Activated naive CD4-positive, alpha-beta T cell treated with anti-CD3 and anti-CD28 coated beads, Interleukin-2, amount 50 U/mL, for 24 hours (primary cell): ENCODE data around the gene HEPN1.
A peak's percentile ranks its signal among the peaks of the same experiment; 100 is the strongest.

Source experiments
- H3K27ac Mint-ChIP-seq: one replicate; pipeline ENCODE4 v1.8.0; 2021; ENCODE audit warnings: mild to moderate bottlenecking, mixed read lengths
- H3K27me3 Mint-ChIP-seq: one replicate; pipeline ENCODE4 v1.8.0; 2021; ENCODE audit warnings: mixed read lengths
- H3K36me3 Mint-ChIP-seq: one replicate; pipeline ENCODE4 v1.8.0; 2021; ENCODE audit warnings: mixed read lengths
- H3K4me1 Mint-ChIP-seq: one replicate; pipeline ENCODE4 v1.8.0; 2021; ENCODE audit warnings: mixed read lengths
- H3K4me3 Mint-ChIP-seq: one replicate; pipeline ENCODE4 v1.8.0; 2021; ENCODE audit warnings: mild to moderate bottlenecking, mixed read lengths
- H3K9me3 Mint-ChIP-seq: one replicate; pipeline ENCODE4 v1.8.0; 2021; ENCODE audit warnings: mixed read lengths

Gene HEPN1

GRCh38 chr11:124918950-124919349 lies at the start of gene HEPN1:
TSS of gene HEPN1 (plus strand) at chr11:124919250.
- Mint-ChIP-seq H3K4me1 (peaks cover 21% of the 10 kb centered on the region), H3K36me3 (no peaks in the 10 kb centered on the region), H3K4me3 (peak within 1 kb of the TSS; percentile 41), H3K27ac (no peak within 1 kb of the TSS), H3K27me3 (no peaks in the 10 kb centered on the region), H3K9me3 (no peaks in the 10 kb centered on the region)

DNA sequence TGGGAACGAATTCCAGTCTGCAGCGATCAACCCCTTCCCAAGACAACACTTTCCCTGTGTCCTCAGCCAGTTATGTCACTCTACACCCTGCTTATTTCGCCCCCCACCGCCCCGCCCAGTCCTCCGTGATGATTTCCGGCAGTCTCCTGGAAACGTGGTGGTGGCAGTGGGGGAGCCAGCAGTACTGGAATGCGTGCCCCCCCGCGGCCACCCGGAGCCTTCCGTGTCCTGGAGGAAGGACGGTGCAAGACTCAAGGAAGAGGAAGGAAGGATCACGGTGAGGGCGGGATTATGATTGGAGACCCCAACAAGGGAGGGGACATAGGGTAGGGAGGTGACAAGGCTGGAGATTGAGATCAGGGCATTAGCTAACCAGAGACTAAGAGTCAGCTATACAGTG lies 49.7 kb upstream of the HEPN1 start:
- Mint-ChIP-seq H3K36me3 (peaks cover 1% of the 10 kb centered on the region), H3K4me1 (peaks cover 32% of the 10 kb centered on the region), H3K27me3 (peaks cover 58% of the 10 kb centered on the region), H3K9me3 (no peaks in the 10 kb centered on the region), H3K4me3 (peak overlapping the region; percentile 62), H3K27ac (no peak overlapping the region)

DNA sequence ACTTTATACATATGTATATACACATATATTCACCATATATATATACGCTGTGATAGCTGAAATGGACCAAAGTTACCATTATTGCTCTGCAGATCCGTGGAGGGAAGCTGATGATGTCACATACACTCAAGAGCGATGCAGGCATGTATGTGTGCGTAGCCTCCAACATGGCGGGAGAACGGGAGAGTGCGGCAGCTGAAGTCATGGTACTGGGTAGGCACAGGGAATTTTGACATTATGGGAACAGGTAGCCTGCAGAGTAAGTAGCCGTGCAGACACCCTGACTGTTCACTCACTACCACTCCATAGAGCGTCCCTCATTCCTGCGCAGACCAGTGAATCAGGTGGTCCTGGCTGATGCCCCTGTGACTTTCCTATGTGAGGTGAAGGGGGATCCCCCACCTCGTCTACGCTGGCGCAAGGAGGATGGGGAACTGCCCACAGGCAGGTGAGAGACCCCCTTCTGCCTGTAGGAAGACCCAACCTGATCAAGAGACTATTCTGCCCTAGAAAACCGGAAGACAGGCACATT lies 49.1 kb upstream of the HEPN1 start:
- no peak overlapping the region for H3K27ac Mint-ChIP-seq
- H3K9me3 Mint-ChIP-seq, result no peaks in the 10 kb centered on the region
- no peak overlapping the region for H3K4me3 Mint-ChIP-seq
- peaks cover 53% of the 10 kb centered on the region for H3K27me3 Mint-ChIP-seq
- peaks cover 1% of the 10 kb centered on the region for H3K36me3 Mint-ChIP-seq
- H3K4me1 Mint-ChIP-seq, result peaks cover 32% of the 10 kb centered on the region

- Mint-ChIP-seq H3K4me3 (no peak overlapping the region), H3K36me3 (peaks cover 1% of the 10 kb centered on the region), H3K4me1 (peaks cover 33% of the 10 kb centered on the region), H3K27ac (no peak overlapping the region), H3K9me3 (no peaks in the 10 kb centered on the region), H3K27me3 (peaks cover 53% of the 10 kb centered on the region)
Observed at GRCh38 chr11:124870430-124870829, 48.6 kb upstream of the HEPN1 start.

GRCh38 chr11:124872280-124872679 lies 46.8 kb upstream of the HEPN1 start:
- peaks cover 26% of the 10 kb centered on the region for H3K4me1 Mint-ChIP-seq
- H3K9me3 Mint-ChIP-seq, result no peaks in the 10 kb centered on the region
- no peak overlapping the region for H3K27ac Mint-ChIP-seq
- H3K4me3 Mint-ChIP-seq, result no peak overlapping the region
- peaks cover 42% of the 10 kb centered on the region for H3K27me3 Mint-ChIP-seq
- H3K36me3 Mint-ChIP-seq, result peaks cover under 1% of the 10 kb centered on the region

- H3K4me1 Mint-ChIP-seq, result peaks cover 28% of the 10 kb centered on the region
- no peaks in the 10 kb centered on the region for H3K36me3 Mint-ChIP-seq
- peaks cover 39% of the 10 kb centered on the region for H3K27me3 Mint-ChIP-seq
- H3K9me3 Mint-ChIP-seq, result no peaks in the 10 kb centered on the region
- H3K4me3 Mint-ChIP-seq, result no peak overlapping the region
- no peak overlapping the region for H3K27ac Mint-ChIP-seq
Observed at GRCh38 chr11:124872741-124873140, 46.3 kb upstream of the HEPN1 start.

- Mint-ChIP-seq H3K27me3 (peaks cover 32% of the 10 kb centered on the region), H3K4me3 (no peak overlapping the region), H3K36me3 (no peaks in the 10 kb centered on the region), H3K4me1 (peaks cover 26% of the 10 kb centered on the region), H3K27ac (no peak overlapping the region), H3K9me3 (no peaks in the 10 kb centered on the region)
Observed at GRCh38 chr11:124873951-124874350, 45.1 kb upstream of the HEPN1 start.

GRCh38 chr11:124874571-124875255 lies 44.3 kb upstream of the HEPN1 start:
- Mint-ChIP-seq H3K36me3 (no peaks in the 10 kb centered on the region), H3K9me3 (no peaks in the 10 kb centered on the region), H3K4me3 (no peak overlapping the region), H3K4me1 (peaks cover 25% of the 10 kb centered on the region), H3K27ac (no peak overlapping the region), H3K27me3 (peaks cover 29% of the 10 kb centered on the region)

DNA sequence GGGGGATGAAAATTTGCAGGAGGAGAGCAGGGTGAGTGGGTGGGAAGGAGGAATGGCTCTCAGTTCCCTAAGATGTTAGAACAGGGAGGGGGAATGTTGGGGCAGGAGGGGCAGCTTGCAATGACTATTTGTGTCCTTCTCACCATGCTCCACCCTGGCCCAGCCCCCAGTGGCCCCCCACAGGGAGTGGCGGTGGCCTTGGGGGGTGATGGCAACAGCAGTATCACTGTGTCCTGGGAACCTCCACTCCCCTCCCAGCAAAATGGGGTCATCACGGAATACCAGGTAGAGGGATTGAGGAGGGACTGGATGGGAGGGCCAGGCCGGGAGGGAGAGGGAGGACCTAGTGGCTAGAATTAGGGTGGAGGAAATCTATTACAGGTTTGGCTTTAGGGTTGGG lies 43.6 kb upstream of the HEPN1 start:
- H3K27me3 Mint-ChIP-seq, result peaks cover 22% of the 10 kb centered on the region

DNA sequence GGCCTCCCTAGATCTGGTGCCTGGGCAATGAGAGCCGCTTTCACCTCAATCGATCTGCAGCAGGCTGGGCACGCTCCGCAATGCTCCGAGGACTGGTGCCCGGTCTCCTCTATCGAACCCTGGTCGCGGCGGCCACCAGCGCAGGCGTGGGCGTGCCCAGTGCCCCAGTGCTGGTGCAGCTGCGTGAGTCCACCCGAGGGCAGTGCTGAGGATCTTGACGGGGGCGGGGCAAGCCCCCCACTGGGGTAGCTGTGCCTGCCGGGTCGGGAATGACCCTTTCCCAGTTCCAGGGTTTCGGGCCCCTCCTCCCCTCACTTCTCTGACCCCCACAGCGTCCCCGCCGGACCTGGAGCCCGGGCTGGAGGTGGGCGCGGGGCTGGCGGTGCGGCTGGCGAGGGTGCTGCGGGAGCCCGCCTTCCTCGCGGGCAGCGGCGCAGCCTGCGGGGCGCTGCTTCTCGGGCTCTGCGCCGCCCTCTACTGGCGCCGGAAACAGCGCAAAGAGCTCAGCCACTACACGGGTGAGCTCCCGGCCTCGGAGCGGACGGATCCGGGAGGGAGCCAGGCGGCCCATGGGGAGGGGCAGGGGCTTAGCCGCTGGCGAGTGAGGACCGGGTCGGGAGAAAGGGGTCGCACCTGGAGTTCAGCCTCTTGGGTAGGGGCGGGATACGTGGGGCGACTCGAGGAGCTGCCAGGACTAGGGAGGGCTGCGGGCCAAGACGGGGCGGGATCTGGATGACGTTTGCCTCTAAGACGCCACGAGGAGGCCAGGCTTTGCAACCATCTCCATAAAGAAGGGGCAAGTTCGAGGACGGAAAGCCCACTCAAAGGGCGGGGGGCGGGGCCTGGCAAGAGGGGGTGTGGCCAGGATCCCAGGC lies 42.9 kb upstream of the HEPN1 start:
- Mint-ChIP-seq H3K27ac (peak overlapping the region; percentile 68), H3K36me3 (no peaks in the 10 kb centered on the region), H3K4me1 (peaks cover 22% of the 10 kb centered on the region)

More for the DNA sequence above, 43.6 kb upstream of the HEPN1 start:
- no peaks in the 10 kb centered on the region for H3K9me3 Mint-ChIP-seq
- peak overlapping the region; percentile 76 for H3K4me3 Mint-ChIP-seq
- H3K27ac Mint-ChIP-seq, result peak overlapping the region; percentile 17
- H3K4me1 Mint-ChIP-seq, result peaks cover 22% of the 10 kb centered on the region
- H3K36me3 Mint-ChIP-seq, result no peaks in the 10 kb centered on the region

GRCh38 chr11:124876818-124877630 lies 42.0 kb upstream of the HEPN1 start:
- H3K36me3 Mint-ChIP-seq, result no peaks in the 10 kb centered on the region
- H3K4me1 Mint-ChIP-seq, result peaks cover 22% of the 10 kb centered on the region
- peaks cover 14% of the 10 kb centered on the region for H3K27me3 Mint-ChIP-seq
- H3K9me3 Mint-ChIP-seq, result no peaks in the 10 kb centered on the region
- H3K4me3 Mint-ChIP-seq, result peak overlapping the region; percentile 88
- H3K27ac Mint-ChIP-seq, result peak overlapping the region; percentile 68

More for the DNA sequence above, 42.9 kb upstream of the HEPN1 start:
- H3K27me3 Mint-ChIP-seq, result peaks cover 16% of the 10 kb centered on the region
- no peaks in the 10 kb centered on the region for H3K9me3 Mint-ChIP-seq
- peak overlapping the region; percentile 88 for H3K4me3 Mint-ChIP-seq

DNA sequence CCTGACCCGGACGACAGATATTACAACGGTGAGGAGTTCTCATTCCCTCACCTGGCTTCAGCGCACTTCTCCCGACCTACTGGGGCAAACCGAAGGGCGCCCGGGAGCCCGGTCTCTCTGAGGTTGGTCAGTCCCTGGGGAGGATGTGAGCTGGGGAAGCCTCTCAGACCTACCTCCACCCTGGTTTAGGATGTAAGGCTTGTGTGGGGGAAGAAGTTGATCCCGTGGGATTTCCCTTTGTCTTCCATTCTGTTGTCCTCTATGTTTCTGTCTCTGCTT lies 41.5 kb upstream of the HEPN1 start:
- H3K36me3 Mint-ChIP-seq, result no peaks in the 10 kb centered on the region
- no peaks in the 10 kb centered on the region for H3K9me3 Mint-ChIP-seq
- peaks cover 14% of the 10 kb centered on the region for H3K27me3 Mint-ChIP-seq
- H3K27ac Mint-ChIP-seq, result peak overlapping the region; percentile 65
- H3K4me1 Mint-ChIP-seq, result peaks cover 22% of the 10 kb centered on the region
- peak overlapping the region; percentile 88 for H3K4me3 Mint-ChIP-seq

GRCh38 chr11:124877910-124878758 lies 40.9 kb upstream of the HEPN1 start:
- Mint-ChIP-seq H3K36me3 (no peaks in the 10 kb centered on the region), H3K9me3 (no peaks in the 10 kb centered on the region), H3K27ac (no peak overlapping the region), H3K4me3 (peak overlapping the region; percentile 88), H3K4me1 (peaks cover 22% of the 10 kb centered on the region), H3K27me3 (peaks cover 13% of the 10 kb centered on the region)

DNA sequence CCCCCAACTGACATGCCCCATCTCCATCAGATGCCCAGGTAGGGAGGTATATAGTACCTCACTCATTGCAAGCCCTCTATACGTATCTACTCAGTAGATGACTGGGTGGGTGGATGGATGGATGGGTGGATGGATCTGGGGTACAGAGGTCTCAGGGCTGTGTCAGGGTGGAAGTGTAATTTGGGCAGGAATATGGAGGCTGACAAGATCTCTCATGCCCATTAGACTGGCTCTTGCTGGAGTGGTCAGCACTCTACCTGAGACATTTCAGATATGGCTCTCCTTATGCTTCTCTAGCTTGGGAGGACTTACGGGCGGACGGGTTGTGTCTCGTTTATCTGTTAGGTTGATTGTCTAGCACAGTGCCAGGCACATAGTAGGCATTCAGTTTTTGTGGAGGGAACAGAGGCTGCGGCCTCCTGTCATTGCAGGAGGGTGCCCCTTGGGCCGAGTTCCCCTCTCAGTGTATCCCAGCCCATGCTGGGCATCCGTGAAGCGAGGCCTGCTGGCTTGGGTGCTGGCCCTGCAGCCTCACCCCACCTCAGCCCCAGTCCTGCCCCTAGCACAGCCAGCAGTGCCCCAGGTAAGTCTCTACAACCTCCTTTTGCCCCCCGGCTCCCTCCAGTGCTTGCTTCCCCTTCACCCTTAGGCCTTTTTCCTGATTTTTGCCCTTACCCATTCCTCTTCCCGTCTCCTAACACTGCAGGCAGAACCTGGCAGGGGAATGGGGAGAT lies 40.1 kb upstream of the HEPN1 start:
- Mint-ChIP-seq H3K4me1 (peaks cover 22% of the 10 kb centered on the region), H3K4me3 (peak overlapping the region; percentile 19), H3K27me3 (peaks cover 6% of the 10 kb centered on the region), H3K9me3 (no peaks in the 10 kb centered on the region), H3K27ac (no peak overlapping the region), H3K36me3 (no peaks in the 10 kb centered on the region)
